Lower leg skin (tissue), 3 donors: ENCODE results near the gene CALML3.

ENCODE experiments used
- CTCF ChIP-seq, 3 donors: fragments of 450-650 bp; IDR thresholded peaks; one replicate each; pipeline ENCODE4 v1.5.1; 2016; ENCODE audit warnings: antibody characterized with exemption in 3 of 3, mild to moderate bottlenecking in 3 of 3, moderate library complexity in 2 of 3
- POLR2A ChIP-seq, 2 donors: fragments of 450-650 bp; IDR thresholded peaks; one replicate each; pipeline ENCODE4 v1.6.1; 2016 to 2017; ENCODE audit warnings: antibody characterized with exemption in 2 of 2, mild to moderate bottlenecking in 1 of 2, moderate library complexity in 1 of 2

GRCh38 chr10:5484205-5484604 lies 40.6 kb upstream of the CALML3 start:
- TF ChIP-seq POLR2A (IDR thresholded peaks at IDR 0.05) (no peak), CTCF (IDR thresholded peaks at IDR 0.05) (no peak)
